Left cardiac atrium (tissue), 4 donors: ENCODE measurements around the gene CCDC27. TPM values are rescaled to one million over a fixed set of nuclear protein-coding genes. Genes with fewer than 3 reads are reported as not detected.
"Not testable (repeated sequence)": the region's sequence is repeated elsewhere in the genome, so short reads cannot be mapped to it uniquely, and the experiment has no call there.

Experiments
- ATAC-seq, 2 donors: fragments of 200-7000 bp; cut with Tn5 transposase; one replicate each; pipeline ENCODE4 v1.9.1; 2020; ENCODE audit warnings: mild to moderate bottlenecking in 2 of 2, moderate library complexity in 2 of 2
- DNase-seq: peaks from one replicate; pipeline ENCODE4 v3.0.0-alpha.2; 2020
- intact Hi-C, 2 donors: fragments of 100-400 bp; cut with DNase I; formaldehyde crosslinking; loops; one replicate each; pipeline versions ENCODE4 v1.14.1 to v1.15.1; 2022 to 2023
- total RNA-seq, 2 donors: library from RNA; stranded (reverse); fragmentation: NEBNext Ultra II Directional; extraction: Animal tissue kit (Norgen Biotek cat#: 25700); gene quantifications; one replicate each; pipeline ENCODE4 v1.2.1, GENCODE V29; 2021
- donor health status: DM: no; HTN: yes; CAD: no.
- donor health status: DM: no; HTN: yes; CAD: no; lungs with severe emphysema.
- donor health status: DM: yes; HTN: yes; CAD: no.
- donor health status: Dilated cardiomyopathy.

Gene CCDC27
- total RNA-seq, 2 donors from 2014 or later = not detected

DNA sequence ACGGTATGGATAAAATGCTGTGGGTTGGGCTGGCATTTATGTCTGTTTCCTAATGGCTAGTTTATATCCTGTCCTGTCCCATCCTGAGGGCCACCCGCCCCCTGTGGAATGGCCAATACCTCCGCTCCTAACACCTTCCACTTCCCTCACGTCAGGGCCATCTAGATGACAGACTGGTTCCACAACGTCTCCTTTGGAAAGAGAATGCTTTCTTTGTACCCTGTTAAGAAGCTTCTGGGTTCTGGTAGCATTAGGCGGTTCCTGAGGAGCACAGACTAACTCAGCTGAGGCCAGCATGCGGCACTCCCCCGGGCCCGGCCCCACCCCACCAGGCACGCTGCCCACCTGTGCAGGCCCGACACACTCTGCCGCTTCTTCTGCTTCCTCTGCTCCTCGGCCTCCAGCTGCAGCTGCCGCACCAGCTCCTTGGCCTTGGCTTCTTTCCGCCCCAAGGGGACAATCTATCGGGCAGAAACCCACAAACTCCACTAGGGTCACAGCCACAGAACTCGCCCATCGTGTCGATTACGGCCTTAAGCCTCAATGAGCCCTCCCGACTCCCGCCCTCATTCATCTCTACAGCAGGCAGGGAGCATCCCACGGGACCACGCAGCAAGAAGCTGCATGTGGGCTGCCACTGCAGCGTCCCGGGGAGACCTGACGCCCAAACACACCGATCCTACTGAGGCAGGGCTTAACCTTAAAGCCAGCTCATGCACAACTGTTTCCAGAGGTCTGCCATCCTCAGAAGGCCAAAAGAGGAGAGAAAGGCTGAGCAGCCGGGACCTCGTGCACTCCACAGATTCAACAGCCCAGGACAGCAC is 31.6 kb downstream of the CCDC27 start:
- DNase-seq (peak; percentile 17), ATAC-seq (no peak)
- intact Hi-C loops = no loop called here

GRCh38 chr1:3785045-3785444 is 32.8 kb downstream of the CCDC27 start:
- DNase-seq (no peak), ATAC-seq (peak in 1 of 2 donors; percentile 33)
- intact Hi-C loops = no loop called here

DNA sequence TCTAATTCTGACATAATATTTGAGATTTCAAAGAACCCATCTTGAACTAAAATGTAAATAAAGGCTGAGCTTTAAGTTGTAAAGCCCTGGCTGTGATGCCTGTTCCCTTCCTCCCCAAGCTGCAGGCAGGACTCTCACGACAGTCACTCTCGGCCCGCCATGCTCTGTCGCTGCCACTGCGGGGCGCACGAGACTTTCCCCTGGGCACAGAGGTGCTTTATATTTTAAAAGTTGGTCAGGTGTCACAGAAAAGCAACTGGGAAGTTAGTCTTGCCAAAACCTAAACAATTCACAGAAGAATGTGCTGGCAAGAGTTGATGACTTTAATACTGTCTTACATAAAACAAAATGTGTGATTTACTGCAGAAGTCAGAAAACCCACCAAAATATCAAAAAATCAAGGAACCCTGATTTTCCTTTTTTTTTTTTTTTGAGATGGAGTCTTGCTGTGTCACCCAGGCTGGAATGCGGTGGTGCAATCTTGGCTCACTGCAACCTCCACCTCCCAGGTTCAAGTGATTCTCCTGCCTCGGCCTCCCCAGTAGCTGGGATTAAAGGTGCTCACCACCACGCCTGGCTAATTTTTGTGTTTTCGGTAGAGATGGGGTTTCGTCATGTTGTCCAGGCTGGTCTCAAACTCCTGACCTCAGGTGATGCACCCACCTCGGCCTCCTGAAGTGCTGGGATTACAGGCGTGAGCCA is 33.4 kb downstream of the CCDC27 start:
- DNase-seq = no peak
- intact Hi-C loops = no loop called here
- no peak for ATAC-seq

GRCh38 chr1:3786468-3787348 is 34.5 kb downstream of the CCDC27 start:
- DNase-seq = no peak
- intact Hi-C loops = no loop called here
- ATAC-seq = no peak

- DNase-seq (no peak), ATAC-seq (no peak)
- intact Hi-C loops = no loop called here
These were observed 35.1 kb downstream of the CCDC27 start for GRCh38 chr1:3787349-3787715.

- intact Hi-C loops = no loop called here
- ATAC-seq (no peak), DNase-seq (peak; percentile 3)
These were observed 35.7 kb downstream of the CCDC27 start for GRCh38 chr1:3787745-3788605.

- no peak for DNase-seq
- ATAC-seq = no peak
- intact Hi-C loops = no loop called here
These were observed 36.6 kb downstream of the CCDC27 start for GRCh38 chr1:3788756-3789420.

- intact Hi-C loops = no loop called here
- ATAC-seq (no peak), DNase-seq (no peak)
These were observed 37.4 kb downstream of the CCDC27 start for GRCh38 chr1:3789421-3790300.

GRCh38 chr1:3790500-3790923 is 38.3 kb downstream of the CCDC27 start:
- ATAC-seq = peak; percentile 20 to 31
- intact Hi-C loops = no loop called here
- no peak for DNase-seq

- DNase-seq = no peak
- intact Hi-C loops = no loop called here
- ATAC-seq = no peak
These were observed 38.7 kb downstream of the CCDC27 start for GRCh38 chr1:3790952-3791351.

DNA sequence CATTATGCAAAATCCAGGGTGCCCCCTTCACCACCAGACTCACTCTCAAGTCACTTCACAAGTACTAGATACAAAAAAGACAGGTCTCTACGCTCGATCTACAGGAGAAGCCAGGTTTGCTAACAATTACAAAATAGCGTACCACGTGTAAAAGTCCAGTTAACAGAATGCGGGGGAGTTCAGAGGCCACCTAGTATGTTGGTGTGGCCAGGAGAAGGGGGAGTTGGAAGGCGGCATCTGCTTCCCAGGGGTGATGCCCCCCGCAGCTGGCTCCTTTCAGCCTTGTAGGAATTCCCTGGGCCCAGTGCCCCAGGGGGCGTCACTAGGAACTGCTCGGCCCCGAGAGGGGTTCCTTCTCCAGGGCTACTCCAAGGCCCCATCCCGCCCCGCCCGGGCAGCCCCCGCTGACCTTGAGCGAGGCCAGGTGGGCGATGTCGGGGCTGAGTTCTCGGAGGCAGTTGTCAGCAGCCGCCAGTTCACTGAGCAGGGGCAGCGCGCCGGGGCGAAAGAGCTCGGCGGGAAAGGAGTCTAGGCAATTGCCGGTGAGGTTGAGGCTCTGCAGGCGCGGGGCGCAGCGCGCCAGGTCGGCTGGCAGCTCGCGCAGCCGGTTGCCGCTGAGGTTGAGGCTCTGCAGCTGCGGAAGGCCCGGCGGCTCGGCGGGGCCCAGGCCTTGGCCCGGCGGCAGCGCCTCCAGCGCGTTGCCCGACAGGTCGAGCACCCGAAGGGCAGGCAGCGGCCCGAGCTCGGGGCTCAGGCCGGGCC is 43.4 kb downstream of the CCDC27 start:
- DNase-seq (no peak), ATAC-seq (no peak)
- intact Hi-C loops = no loop called here

- ATAC-seq = peak; percentile 100
- intact Hi-C loops = no loop called here
- DNase-seq = peak; percentile 97
These were observed 44.2 kb downstream of the CCDC27 start, which contains the start of gene LRRC47 for GRCh38 chr1:3796215-3797061. Gene LRRC47, minus strand, starts transcription at chr1:3796498. Its CDS starts 22 bp downstream, at chr1:3796476.

- no peak for ATAC-seq
- intact Hi-C loops = loop anchor here in 1 of 2 donors (5.0 kb wide), 1 partner anchor 103 kb away; no protein-coding TSS in a partner anchor
- no peak for DNase-seq
These were observed 47.9 kb downstream of the CCDC27 start for GRCh38 chr1:3799976-3800685.

- not testable (repeated sequence) for ATAC-seq, DNase-seq
- intact Hi-C loops = loop anchor here in 1 of 2 donors (5.0 kb wide), 1 partner anchor 103 kb away; no protein-coding TSS in a partner anchor
These were observed 48.5 kb downstream of the CCDC27 start for GRCh38 chr1:3800795-3801194.
